ENCODE data around the gene ERMN.
"Not testable (repeated sequence)": the region's sequence is repeated elsewhere in the genome, so short reads cannot be mapped to it uniquely, and the experiment has no call there.

The ERMN gene

DNA sequence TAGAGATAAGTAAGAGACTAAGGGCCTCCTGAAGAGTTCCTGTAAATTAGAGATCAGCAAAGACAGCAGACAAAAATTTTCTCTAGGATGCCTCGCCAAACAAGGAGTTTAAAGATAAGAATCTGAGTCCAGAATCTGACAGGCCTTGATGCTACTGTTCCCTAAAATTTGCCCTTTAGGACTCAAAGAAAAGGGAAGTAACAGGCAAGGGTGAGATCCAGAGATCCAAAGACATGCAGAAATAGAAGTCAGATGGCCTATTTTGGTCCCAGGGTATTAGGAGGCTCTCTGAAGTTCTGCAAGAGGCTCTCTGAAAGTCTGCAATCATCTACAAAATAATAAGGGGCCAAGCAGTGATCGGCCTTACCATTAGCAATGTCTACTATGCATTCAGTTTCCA lies 35.1 kb downstream of the ERMN start:
- no peak overlapping the region for H3K27ac ChIP-seq
- CTCF ChIA-PET, result no interaction called here
- DNase-seq (ENCODE audit: low spot score), result no peak
- POLR2A ChIA-PET (ENCODE audit: low non-redundant PET), result no interaction called here
- TF ChIP-seq, protein P1, sequence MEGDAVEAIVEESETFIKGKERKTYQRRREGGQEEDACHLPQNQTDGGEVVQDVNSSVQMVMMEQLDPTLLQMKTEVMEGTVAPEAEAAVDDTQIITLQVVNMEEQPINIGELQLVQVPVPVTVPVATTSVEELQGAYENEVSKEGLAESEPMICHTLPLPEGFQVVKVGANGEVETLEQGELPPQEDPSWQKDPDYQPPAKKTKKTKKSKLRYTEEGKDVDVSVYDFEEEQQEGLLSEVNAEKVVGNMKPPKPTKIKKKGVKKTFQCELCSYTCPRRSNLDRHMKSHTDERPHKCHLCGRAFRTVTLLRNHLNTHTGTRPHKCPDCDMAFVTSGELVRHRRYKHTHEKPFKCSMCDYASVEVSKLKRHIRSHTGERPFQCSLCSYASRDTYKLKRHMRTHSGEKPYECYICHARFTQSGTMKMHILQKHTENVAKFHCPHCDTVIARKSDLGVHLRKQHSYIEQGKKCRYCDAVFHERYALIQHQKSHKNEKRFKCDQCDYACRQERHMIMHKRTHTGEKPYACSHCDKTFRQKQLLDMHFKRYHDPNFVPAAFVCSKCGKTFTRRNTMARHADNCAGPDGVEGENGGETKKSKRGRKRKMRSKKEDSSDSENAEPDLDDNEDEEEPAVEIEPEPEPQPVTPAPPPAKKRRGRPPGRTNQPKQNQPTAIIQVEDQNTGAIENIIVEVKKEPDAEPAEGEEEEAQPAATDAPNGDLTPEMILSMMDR (conservative IDR thresholded peaks at IDR 0.05; ENCODE audit: low read depth), result no peak

DNA sequence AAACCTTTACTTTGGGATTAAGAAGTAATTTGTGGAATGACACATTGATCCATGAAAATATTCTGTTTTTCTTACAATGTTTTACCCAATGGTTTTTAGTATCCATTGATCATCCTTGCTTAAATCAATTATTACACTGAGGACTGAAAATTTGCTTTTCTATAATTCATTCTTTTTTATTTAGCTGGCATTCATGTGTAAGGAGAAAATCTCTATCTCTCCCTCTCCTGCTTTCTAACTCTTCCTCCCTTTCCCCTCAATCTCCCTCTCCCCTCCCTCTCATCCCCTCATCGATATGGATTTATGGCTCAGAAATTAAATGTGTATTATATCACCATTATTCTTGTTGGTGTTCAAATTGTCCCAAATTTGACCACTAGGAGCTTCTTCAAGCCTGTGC lies 38.5 kb downstream of the ERMN start:
- TF ChIP-seq, protein P1 (conservative IDR thresholded peaks at IDR 0.05; ENCODE audit: low read depth), result no peak
- no peak for DNase-seq (ENCODE audit: low spot score)
- ChIA-PET CTCF (no interaction called here), POLR2A (ENCODE audit: low non-redundant PET) (no interaction called here)
- no peak overlapping the region for H3K27ac ChIP-seq

- H3K27ac ChIP-seq, result no peak overlapping the region
- TF ChIP-seq, protein P1 (conservative IDR thresholded peaks at IDR 0.05; ENCODE audit: low read depth), result no peak
- no peak for DNase-seq (ENCODE audit: low spot score)
- CTCF ChIA-PET, result no interaction called here
- POLR2A ChIA-PET (ENCODE audit: low non-redundant PET), result no interaction called here
Observed at GRCh38 chr2:157283468-157283867, 42.2 kb downstream of the ERMN start.

DNA sequence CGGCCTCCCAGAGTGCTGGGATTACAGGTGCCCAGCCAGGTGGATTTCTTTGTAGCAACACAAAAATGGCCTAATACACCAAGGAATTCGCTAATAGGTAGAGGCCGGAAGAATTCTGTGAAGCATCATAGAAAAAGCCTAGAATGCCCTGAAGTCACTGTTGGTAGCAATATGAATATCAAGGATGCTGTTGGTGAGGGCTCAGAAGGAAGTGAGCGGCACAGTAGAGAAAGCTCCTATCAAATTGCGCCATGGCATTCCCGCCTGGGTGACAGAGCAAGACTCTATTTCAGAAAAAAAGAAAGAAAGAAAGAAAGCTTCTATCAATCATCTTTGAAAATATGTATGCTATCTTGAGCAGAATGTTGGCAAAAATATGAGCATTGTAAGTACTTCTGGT lies 44.3 kb downstream of the ERMN start:
- DNase-seq (ENCODE audit: low spot score), result no peak
- ChIA-PET CTCF (interaction anchor here (0.5 to 0.9 kb wide), 3 partner anchors 21 to 172 kb away, joined by 3 to 5 read pairs (median 4); no protein-coding TSS in a partner anchor), POLR2A (ENCODE audit: low non-redundant PET) (no interaction called here)
- TF ChIP-seq, protein P1 (conservative IDR thresholded peaks at IDR 0.05; ENCODE audit: low read depth), result no peak
- no peak overlapping the region for H3K27ac ChIP-seq

DNA sequence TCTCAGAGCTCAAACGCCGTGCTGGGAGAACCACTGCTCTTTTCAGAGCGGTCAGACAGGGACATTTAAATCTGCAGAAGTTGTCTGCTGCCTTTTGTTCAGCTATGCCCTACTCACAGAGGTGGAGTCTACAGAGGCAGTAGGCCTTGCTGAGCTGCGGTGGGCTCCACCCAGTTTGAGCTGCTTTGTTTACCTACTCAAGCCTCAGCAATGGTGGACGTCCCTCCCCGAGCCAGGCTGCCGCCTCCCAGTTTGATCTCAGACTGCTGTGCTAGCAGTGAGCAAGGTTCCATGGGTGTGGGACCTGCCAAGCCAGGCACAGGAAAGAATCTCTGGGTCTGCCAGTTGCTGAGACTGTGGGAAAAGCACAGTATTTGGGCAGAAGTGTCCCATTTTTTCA lies 46.3 kb downstream of the ERMN start:
- POLR2A ChIA-PET (ENCODE audit: low non-redundant PET); CTCF ChIA-PET: not testable (repeated sequence)

DNA sequence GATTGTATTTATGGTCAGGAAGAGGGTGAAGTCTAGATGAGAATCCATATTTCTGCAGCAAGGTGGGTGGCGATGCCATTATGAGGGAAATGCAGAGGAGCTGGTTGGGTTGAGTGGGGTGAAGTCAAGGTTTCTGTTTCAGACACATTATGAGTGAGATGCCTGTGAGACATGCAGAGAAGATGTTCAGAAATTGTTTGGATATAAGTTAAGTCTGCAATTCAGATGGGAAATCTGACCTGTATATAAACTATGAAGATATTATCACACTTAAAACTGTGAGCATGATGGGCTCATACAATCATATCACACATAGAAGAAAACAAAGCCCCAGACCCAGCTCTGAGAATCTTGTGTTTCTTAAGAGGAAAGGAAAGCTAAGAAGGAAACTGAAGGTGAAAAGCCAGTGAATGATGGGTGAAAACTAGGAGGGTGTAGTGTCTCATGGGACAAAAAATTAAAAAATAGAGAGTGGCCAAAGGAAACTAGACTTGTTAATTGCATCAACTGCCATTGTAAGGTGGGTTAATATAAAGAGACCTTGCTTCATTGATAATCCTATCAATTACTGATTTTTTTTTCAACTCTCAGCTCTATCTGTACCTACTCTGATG lies 53.9 kb downstream of the ERMN start:
- CTCF ChIA-PET, result interaction anchor here (1.0 to 1.2 kb wide), 2 partner anchors 31 to 55 kb away, joined by 3 to 8 read pairs; no protein-coding TSS in a partner anchor
- TF ChIP-seq, protein P1 (conservative IDR thresholded peaks at IDR 0.05; ENCODE audit: low read depth), result no peak

More for the DNA sequence above, 46.3 kb downstream of the ERMN start:
- DNase-seq (ENCODE audit: low spot score); H3K27ac ChIP-seq: not testable (repeated sequence)

GRCh38 chr2:157269922-157270321 lies 55.7 kb downstream of the ERMN start:
- TF ChIP-seq, protein P1 (conservative IDR thresholded peaks at IDR 0.05; ENCODE audit: low read depth), result no peak
- ChIA-PET CTCF (no interaction called here), POLR2A (ENCODE audit: low non-redundant PET) (no interaction called here)
- no peak for DNase-seq (ENCODE audit: low spot score)
- H3K27ac ChIP-seq, result no peak overlapping the region

More for the DNA sequence above, 53.9 kb downstream of the ERMN start:
- POLR2A ChIA-PET (ENCODE audit: low non-redundant PET), result no interaction called here
- DNase-seq (ENCODE audit: low spot score), result no peak
- H3K27ac ChIP-seq, result no peak overlapping the region
